HG03066 (cell line): ENCODE data around the gene CCDC7.
"Not testable (repeated sequence)": the region's sequence is repeated elsewhere in the genome, so short reads cannot be mapped to it uniquely, and the experiment has no call there.

Experiments used
- ATAC-seq: cut with Tn5 transposase; IDR thresholded peaks from one replicate; pipeline ENCODE4 v1.9.1; 2021; ENCODE audit warnings: low read depth; ENCODE audit not compliant: unreplicated experiment

CCDC7 gene

DNA sequence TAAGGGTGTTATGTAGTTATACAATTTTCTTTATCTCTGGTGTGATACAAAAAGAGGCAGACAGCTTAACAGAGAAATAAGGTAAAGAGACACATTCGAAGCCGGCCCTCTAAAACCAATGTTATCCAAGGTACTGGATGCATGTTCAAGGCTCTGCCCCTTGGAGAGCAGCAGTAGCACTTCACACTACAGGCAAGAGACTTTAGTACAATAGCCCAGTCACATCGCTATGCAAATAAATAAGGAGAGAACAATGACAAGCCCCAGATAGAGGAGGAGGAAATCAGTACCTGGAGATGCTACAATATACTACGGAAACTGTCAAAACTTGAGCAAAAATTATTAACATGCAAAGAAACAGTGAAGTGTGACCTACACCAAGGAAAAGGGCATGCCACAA lies 401.0 kb downstream of the CCDC7 start:
- no peak for ATAC-seq

DNA sequence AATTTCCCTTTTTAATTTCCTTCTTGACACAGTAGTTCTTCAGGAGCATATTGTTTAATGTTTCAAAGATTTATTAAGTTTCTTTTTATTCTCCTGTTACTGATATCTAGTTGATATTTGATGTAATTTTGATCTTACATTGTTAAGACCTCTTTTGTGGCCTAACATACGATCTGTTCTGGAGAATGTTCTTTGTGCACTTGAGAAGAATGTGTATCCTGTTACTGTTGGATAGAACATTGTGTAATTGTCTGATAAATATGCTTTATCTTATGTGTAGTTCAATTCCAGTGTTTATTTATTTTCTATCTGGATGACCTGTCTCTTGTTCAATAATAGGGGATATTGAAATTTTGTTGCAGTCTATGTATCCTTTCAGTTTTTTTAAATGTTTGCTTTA lies 405.4 kb downstream of the CCDC7 start:
- no peak for ATAC-seq

DNA sequence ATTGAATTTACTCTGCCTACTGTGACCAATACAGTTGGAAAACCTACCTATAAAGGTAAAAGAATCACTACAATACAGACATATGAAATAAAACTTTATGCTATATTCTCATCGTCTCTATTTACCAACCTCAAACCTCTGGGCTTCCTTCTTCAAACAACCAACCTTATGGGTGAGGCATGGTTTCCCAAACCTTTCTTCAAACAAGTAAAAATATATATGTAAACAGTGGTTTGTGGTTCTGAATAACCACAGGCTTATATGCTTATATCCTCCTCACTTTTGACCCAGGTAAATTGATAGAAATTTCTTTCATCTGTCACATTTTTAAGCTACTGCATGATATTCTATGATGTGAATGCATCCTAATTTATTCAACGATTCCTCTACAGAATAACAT lies 408.5 kb downstream of the CCDC7 start:
- no peak for ATAC-seq

DNA sequence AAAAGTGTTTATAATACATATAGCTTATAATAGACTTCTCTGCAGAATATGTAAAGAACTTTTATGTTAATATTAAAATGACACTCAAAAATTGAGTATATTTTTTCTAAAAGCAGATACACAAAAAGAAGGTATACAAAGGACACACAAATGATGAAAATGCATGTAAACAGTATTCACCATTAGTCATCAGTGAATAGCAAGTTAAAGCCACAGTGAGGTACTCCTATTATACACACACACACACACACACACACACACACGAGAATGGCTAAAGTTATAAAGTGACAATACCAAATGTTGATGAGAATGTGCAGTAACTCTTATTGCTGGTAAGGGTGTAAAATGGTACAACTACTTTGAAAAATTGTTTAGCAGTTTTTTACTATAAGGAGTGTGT lies 419.2 kb downstream of the CCDC7 start:
- no peak for ATAC-seq

DNA sequence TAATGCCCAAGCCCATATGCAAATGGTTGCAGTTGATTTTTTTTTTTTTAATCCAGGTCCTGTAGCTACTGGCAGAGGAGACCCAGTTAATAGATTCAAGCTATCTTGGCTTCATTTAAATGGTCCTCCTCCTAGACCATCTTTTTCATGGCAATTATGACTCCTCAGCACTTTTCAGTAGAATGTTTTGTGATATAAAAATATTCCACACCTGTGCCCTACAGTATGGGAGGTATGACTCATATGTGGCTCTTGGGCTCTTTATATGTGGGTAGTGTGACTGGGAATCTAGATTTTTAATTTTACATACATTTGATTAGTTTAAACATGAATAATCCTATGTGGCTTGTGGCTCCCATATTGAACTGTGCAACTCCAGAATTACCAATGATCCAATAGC lies 432.0 kb downstream of the CCDC7 start:
- ATAC-seq: no peak

DNA sequence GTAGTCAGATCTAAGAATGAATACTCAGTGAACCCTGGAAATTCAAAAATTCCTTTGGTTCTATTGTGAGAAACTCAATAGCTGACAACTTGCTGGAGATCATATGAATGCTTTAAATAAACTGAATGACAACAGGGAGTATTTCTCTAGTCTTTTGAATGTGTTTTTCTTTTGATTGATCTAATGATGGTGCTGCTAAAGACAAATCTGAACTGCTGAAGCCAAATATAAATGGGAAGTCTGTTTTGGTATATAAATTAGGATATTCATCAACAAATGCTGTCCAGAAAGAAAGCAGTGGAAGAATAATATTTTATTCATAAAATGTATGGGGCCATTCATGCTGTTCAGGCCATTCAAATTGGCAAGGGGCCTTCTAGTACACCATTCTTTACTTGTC lies 432.7 kb downstream of the CCDC7 start:
- ATAC-seq: no peak

DNA sequence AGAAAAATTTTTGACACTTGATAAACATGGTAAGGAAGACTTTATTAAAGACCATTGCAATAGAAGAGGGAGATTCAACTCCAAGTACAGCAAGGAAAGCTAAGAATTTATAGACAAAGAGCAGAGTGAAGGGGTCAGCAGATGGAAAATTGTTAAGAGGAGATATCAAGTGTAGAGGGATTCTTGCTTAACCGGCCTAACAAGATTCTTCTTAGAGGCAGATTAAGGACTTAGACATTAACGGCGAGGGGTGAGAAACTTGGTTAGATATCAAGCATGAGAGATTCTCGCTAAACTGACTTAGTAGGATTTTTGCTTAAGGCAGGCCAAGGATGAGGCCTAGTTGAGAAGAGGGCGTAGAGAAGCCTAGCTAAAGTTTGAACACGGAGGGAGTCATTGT lies 436.1 kb downstream of the CCDC7 start:
- ATAC-seq: no peak

DNA sequence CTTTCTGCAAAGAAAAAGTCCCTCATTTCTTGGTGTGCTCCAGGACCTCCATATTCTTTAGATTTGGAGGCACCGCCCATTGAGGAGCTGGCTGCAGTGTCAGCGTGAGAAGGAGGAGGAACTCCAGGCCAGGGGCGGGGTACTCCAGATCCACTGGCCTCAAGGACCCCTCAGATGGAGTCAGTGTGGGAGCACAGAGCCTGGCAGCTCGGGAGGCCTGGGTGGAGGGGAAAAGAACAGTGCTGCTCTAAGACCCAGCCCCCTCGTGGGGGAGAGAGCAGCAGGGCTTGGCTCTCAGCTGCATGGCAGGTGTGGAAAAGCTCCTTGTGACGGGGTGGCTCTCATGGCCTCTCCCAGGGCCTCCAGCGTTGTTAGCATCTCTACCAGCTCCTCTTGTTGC lies 441.5 kb downstream of the CCDC7 start:
- no peak for ATAC-seq

DNA sequence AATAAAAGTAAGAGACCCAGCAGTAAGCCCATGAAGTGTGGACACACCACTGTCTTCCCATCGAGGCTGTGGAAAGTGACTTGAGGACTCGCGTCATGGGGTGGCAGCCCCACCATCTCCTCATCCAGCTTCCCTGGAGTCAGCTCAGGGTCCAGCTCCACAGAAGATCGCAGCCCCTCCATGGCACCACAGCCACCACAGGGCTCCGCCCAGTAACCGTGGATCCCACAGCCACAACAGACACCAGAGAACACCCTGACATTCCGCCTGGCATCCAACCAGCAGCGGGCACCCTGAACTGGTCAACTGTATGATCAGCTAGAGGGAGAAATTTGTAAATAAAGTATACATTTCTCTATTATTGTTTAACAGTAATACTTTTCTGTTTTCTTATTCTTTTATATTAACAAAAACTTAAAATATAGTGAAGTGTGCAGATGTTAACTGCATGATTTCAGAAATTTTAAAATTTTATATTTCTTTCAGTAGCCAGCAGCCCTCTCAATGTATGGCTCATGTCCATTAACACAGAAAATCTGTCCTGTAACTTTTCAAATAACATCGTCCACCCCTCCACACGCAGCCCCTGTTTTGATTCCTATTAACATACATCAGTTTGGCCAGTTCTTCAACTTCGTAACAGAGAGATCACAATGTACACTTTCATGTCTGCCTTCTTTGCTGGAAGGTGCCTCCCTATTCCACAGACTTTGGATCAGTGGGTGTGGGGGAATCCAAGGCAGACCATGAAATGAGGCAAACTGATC lies 442.4 kb downstream of the CCDC7 start:
- no peak for ATAC-seq

DNA sequence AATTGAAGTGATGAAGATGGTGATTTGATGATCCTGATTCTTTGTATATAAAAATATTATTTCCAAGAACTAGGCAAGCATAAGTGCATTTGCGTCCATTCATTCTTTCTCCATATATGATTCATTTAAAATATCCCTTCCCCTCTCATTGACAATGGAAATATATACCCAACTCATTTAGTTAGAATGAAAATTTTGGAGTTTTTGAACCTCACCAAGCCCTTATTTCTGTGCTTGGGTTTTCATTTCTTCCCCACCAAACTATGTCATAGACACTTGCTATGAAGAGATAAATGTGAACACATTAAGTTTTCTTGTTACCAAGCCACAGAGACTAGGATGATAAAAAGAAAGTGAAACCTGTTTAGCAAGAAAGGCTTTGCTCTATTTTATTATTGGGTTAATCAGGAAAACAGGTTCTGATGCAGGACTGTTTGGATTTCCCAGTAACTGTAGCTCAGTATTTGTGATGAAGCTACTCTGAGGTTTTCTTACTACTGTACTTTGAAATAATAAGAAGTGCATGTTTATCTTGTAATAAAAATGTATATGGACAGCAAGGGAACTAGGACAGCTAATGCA lies 443.8 kb downstream of the CCDC7 start:
- no peak for ATAC-seq

DNA sequence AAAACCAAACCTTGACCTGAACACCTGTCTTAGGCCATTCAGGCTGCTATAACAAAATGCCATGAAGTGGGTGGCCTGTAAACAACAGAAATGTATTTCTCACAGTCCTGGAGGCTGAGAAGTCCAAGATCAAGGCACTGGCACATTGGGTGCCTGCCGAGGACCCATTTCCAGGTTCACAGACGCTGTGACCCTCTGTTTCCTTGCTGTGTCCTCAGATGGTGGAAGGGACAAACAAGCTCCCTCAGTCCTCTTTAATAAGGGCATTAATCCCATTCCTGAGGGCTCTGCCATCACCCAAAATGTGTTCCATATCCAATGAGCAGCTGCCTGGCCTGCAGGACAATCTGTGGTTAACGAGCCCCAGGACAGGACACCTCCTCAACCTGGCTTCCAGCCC lies 444.5 kb downstream of the CCDC7 start:
- no peak for ATAC-seq

DNA sequence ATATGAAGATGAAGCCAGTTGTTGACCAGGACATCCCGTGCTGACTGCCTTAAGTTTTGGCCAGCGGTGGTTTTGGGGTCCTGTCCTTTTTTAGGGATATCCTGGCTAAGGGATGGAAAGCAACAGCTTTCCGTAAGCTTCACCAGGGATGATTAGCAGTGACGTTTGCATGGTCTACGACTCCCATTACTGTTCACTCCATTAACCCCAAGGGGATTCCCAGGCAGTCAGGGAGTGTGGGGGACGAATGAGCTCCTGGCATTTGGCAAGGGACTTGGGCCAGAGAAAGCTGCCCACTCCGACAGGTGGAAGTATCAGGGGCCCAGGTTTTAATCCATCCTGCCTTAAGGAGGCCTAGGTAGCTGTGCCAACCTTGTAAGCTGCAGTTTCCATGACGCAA lies 445.3 kb downstream of the CCDC7 start:
- no peak for ATAC-seq

DNA sequence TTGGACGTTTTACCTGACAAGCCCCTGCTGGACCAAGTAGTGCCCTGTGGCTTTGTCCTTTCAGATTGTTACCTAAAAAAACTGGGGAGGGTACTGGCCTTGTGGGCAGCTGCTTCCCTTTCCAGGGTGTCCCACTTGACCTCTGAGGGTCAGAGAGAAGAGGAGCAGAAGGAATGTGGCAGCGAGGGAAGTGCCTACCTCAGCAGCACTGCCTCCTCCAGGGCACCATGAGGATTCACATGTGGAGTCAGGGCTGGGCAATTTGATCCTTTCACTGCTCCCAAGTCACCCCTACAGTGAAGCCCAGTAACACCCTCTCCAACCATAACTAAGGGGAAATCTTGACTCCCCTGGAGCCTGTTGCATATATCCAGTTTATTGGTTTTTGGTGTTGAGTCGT lies 447.5 kb downstream of the CCDC7 start:
- no peak for ATAC-seq

DNA sequence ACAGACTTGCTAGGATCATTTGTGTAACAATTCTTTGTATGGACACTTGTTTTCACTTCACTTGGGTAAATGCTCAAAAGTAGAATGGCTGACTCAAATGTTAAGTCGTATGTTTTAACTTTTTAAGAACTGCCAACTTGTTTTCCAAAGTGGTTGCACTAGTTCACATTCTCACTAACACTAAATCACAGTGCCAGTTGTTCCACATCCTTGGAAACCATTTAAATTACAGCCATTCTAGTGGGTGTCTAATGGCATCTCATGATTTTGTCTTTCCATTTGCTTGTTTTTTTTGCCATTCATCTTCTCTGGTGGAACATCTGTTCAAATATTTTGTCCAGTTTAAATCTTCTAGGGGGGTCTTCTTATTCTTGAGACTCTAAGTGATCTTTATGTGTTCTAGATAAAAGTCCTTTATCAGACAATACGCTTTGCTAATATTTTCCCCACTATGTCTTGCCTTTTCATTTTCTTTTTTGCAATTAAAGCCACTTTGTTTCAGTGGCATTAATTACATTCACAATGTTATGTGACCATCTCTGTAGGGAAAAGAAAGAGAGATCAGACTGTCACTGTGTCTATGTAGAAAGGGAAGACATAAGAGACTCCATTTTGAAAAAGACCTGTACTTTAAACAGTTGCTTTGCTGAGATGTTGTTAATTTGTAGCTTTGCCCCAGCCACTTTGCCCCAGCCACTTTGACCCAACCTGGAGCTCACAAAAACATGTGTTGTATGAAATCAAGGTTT lies 448.1 kb downstream of the CCDC7 start:
- ATAC-seq: no peak

DNA sequence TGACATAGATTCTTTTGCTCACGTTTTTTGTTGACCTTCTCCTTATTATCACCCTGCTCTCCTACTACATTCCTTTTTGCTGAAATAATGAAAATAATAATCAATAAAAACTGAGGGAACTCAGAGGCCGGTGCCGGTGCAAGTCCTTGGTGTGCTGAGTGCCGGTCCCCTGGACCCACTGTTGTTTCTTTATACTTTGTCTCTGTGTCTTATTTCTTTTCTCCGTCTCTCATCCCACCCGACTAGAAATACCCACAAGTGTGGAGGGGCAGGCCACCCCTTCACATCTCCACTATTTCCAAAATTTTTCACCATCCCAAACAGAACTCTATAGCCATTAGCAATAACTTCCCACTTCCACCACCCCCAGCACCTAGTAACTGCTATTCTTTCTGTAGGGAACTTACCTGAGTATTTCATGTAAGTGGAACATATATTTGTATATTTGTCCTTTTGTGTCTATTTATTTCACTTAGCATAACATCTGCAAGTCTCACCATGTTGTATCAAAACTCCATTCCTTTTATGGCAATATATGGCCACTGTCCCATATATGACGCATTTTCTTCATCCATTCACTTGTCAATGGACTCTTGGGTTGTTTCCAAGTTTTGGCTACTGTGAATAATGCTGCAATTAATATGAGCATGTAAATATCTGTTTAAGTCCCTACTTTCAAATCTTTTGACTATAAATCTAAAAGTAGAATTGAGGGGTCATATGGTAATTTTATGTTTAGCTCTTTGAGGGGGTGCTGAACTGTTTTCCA lies 449.4 kb downstream of the CCDC7 start:
- ATAC-seq: not testable (repeated sequence)

DNA sequence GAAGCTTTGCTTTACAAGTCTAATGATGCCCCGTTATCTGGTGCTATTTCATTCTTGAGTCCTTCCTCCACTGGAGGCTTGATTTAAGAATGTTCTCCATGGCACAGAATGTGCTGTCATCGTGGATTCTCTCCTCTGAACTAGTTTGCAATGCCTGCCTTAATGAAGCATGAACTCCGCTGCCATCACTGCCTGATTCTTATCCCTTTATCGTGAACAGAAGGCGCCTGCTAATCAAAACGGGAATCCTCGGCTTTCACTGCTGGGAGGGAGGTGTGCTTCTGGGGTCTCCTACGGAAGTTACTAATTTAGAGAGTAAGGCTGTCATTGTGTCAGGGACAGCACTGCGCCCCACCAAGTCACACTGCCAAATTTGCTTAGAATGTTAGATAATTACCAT lies 455.9 kb downstream of the CCDC7 start:
- no peak for ATAC-seq

DNA sequence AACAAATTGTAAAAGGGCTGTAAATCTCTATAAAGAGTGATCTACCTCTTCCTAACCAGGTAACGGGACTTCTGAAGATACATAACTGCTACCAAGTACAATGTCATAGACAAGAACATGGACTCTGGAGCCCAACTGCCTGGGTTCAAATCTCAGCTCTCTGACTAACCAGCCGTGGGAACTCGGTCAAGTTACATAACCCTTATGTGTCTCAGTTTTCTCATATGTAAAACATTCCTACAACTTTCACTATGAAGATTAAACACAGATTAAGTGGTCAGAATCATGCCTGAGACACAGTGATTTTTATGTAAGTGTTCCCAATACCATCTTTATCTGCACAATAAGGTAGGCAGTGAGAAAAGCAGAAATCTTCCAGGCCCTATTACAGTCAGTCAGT lies 459.5 kb downstream of the CCDC7 start:
- ATAC-seq: no peak

DNA sequence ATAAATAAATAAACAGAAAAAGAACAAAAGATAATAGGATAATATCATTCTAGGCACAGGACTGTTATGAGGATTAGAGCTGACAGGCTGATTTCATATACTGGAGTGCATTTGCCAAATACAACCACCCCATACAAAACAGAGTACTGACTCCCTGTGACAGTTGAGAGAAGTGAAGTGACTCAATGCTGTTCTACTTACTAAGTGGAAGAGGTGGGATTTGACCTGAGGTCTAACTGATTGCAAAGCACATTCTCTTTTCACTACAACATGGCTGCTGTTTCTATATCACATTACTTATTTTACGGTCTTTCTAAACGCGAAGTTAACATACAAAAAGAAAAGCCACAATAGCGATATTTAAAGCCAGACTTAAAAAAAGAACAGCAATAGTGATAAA lies 460.7 kb downstream of the CCDC7 start:
- ATAC-seq: no peak

DNA sequence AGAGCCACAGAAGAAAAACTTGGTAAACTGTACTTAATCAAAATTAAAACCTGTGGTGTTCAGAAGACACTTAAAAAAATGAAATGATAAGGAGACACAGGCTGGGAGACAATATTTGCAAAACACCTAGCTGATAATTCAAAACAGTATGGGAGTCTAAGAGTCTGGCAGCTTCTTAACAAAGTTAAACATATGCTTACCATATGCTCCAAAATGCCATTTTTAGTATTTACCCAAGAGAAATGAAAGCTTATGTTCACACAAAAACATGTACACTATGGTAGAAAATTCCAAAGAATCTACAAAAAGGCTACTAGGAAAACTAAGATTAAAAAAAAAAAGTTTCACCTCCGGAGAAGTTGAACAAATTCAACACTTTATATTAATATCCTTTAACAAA lies 463.5 kb downstream of the CCDC7 start:
- ATAC-seq: no peak

DNA sequence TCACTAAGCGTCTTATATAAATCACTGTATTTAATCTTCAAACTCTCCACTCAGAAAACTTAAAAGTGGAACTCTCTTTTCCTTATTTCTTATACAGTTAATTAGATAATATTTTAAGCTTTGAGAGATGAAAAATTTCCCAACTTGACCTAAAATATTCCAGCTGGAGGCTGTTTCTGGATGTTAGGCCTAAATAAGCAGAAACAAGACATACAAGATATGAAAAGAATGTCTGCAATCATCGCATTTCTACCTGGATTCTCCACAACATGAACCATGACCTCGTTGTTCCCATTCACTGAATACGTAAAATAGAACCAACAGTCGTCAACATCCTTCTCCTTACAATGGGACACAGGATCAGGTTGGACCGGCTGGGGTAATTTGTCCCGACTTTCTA lies 464.0 kb downstream of the CCDC7 start:
- not testable (repeated sequence) for ATAC-seq
